Esophagus (tissue), 2 donors: ENCODE results near the gene VEGFB. TPM values are rescaled to one million over a fixed set of nuclear protein-coding genes. Genes with fewer than 3 reads are reported as not detected.

Source experiments
- H3K27ac ChIP-seq, 2 donors: one replicate each; pipeline ENCODE4 v1.5.1; 2013; ENCODE audit warnings: low read depth in 2 of 2, mild to moderate bottlenecking in 2 of 2, inconsistent platforms in 1 of 2, low read length in 1 of 2, moderate library complexity in 1 of 2
- H3K27me3 ChIP-seq, 2 donors: one replicate each; pipeline ENCODE4 v1.6.1; 2013; ENCODE audit warnings: low read length in 2 of 2, control low read depth in 1 of 2, mild to moderate bottlenecking in 1 of 2; ENCODE audit not compliant: insufficient read depth in 2 of 2, control insufficient read depth in 1 of 2
- H3K36me3 ChIP-seq, 2 donors: one replicate each; pipeline ENCODE4 v1.6.1; 2013; ENCODE audit warnings: low read length in 1 of 2; ENCODE audit not compliant: control insufficient read depth in 2 of 2, insufficient read depth in 2 of 2
- H3K4me1 ChIP-seq, 2 donors: one replicate each; pipeline ENCODE4 v1.6.1; 2013; ENCODE audit warnings: low read length in 1 of 2; ENCODE audit not compliant: control insufficient read depth in 2 of 2, insufficient read depth in 2 of 2
- H3K4me3 ChIP-seq, 2 donors: one replicate each; pipeline ENCODE4 v1.5.1; 2013; ENCODE audit warnings: low read length in 2 of 2, mild to moderate bottlenecking in 2 of 2, low read depth in 1 of 2, moderate library complexity in 1 of 2
- H3K9me3 ChIP-seq, 2 donors: one replicate each; pipeline ENCODE4 v1.6.1; 2013; ENCODE audit warnings: mild to moderate bottlenecking in 2 of 2, low read depth in 1 of 2, low read length in 1 of 2, moderate library complexity in 1 of 2; ENCODE audit not compliant: control insufficient read depth in 2 of 2, insufficient read depth in 1 of 2
- WGBS, 2 donors: extraction: QIAGEN DNeasy Blood & Tissue Kit; methylation state at CpG; one replicate each; pipeline ENCODE4 v1.1.7; 2013; 5-methylcytosine and 5-hydroxymethylcytosine counted together
- polyA plus RNA-seq, 2 donors: library from polyadenylated mRNA; stranded (reverse); fragments of 200-250 nt; gene quantifications; one replicate each; pipeline ENCODE4 v1.2.3, GENCODE V29; 2013
- donor health status: healthy with polysubstance abuse.
- donor health status: Bipolar disorder and iron deficiency.

The VEGFB gene
- polyA plus RNA-seq, 2 donors, result 34.6 to 48.1 TPM

DNA sequence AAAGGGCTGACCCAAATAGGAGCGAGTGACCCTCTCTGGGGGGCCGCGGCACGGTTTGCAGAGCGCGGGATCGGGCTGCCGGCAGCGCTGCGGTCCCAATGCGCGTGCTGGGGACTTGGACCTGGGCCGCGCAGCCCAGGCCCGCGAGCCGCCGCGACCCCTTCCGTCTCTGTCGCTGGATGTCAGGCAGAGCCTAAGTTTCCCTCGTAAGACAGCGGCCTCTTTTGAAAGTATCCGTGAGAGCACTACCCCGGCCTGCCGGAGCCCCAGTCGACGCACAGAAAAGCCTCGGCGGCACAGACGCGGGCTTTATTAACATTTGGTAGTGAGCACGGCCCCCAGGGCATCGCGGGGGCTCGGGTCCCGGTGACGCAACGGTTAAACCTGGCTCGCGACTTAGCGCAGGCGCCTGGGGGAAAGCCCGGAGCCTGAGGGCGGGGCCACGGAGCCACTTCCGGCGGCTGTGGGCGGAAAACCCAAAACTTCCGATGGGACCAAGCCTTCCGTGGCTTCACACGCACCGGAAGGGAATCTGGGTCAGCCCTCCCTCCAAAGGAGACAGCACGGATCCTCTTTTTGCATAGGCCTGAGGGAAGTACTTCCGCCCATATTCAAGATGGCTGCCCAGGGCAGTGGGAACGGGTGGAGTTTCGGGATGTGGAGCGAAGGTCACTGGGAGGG, 35.3 kb downstream of the VEGFB start:
- H3K27me3 ChIP-seq, result no peaks in the 10 kb centered on the region
- H3K27ac ChIP-seq, result peak overlapping the region; percentile 96
- WGBS, 2 donors, result 0% methylated on average over 52 to 58 of the region's 58 CpGs
- H3K36me3 ChIP-seq, result peaks cover 0 to 20% of the 10 kb centered on the region in 2 donors
- H3K4me1 ChIP-seq, result peaks cover 4 to 20% of the 10 kb centered on the region in 2 donors
- H3K4me3 ChIP-seq, result peak overlapping the region; percentile 57 to 58
- no peaks in the 10 kb centered on the region for H3K9me3 ChIP-seq

DNA sequence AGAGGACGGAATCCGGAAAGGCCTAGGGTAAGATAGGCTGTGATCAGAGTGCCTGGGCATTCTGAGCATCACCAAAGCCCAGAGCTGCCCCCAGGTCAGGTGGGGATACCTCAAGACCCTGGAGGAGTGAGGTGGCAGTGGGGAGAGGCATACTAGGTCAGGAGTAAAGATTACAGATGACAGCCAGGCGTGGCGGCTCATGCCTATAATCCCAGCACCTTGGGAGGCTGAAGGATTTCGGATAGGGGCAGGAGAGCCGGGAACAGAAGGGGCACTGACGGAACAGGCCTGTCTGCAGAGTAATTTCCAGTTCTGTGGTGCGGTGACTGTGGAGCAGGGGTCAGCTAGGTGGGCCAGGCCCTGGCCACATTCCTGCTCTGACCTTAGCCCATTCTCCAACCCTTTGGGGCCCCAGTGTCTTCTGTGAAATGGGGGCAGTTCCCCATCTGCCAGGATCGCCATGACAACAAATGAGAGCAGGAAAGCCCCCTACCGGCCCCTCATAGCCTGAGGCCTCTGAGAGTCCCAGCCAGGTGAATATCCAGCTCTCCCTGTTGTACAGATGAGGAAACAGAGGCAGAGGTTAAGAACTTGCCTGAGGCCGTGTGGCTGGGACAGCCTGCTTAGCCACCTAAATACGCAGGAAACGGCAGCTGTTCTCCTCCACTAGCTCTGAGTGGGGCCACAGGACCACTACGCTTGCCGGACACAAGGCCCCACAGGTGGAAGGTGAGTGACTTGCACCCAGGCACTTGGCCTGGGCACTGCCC, 40.8 kb downstream of the VEGFB start:
- H3K27ac ChIP-seq, result peak overlapping the region; percentile 48 to 85
- H3K36me3 ChIP-seq, result peaks cover 0 to 13% of the 10 kb centered on the region in 2 donors
- peaks cover 0 to 9% of the 10 kb centered on the region in 2 donors for H3K4me1 ChIP-seq
- H3K9me3 ChIP-seq, result no peaks in the 10 kb centered on the region
- H3K4me3 ChIP-seq, result no peak overlapping the region
- no peaks in the 10 kb centered on the region for H3K27me3 ChIP-seq
- 90 to 91% methylated on average over 15 of the region's 15 CpGs for WGBS, 2 donors

DNA sequence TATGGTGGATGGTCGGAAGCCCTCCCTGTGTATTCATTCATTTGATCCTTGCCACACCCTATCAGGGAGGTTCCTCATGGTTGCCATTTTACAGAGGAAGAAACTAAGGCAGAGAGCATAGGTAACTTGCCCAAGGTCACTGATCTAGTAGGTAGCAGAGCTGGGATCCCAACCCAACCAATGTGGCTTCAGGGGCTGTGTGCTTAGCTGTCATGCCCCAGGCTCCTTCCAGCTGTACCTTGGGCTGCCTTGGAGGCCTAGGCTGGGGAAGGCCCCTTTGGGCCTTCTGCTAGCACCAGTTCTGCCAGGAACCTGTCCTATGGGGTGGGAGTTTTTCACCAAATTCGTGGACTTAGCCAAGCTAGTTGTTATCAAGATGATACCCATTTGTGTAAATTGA, 41.5 kb downstream of the VEGFB start:
- 66 to 80% methylated on average over 2 of the region's 2 CpGs for WGBS, 2 donors
- Histone ChIP-seq H3K27ac (peak overlapping the region; percentile 48 to 85), H3K4me3 (no peak overlapping the region), H3K4me1 (peaks cover 0 to 9% of the 10 kb centered on the region in 2 donors), H3K36me3 (peaks cover 0 to 13% of the 10 kb centered on the region in 2 donors), H3K27me3 (no peaks in the 10 kb centered on the region), H3K9me3 (no peaks in the 10 kb centered on the region)

DNA sequence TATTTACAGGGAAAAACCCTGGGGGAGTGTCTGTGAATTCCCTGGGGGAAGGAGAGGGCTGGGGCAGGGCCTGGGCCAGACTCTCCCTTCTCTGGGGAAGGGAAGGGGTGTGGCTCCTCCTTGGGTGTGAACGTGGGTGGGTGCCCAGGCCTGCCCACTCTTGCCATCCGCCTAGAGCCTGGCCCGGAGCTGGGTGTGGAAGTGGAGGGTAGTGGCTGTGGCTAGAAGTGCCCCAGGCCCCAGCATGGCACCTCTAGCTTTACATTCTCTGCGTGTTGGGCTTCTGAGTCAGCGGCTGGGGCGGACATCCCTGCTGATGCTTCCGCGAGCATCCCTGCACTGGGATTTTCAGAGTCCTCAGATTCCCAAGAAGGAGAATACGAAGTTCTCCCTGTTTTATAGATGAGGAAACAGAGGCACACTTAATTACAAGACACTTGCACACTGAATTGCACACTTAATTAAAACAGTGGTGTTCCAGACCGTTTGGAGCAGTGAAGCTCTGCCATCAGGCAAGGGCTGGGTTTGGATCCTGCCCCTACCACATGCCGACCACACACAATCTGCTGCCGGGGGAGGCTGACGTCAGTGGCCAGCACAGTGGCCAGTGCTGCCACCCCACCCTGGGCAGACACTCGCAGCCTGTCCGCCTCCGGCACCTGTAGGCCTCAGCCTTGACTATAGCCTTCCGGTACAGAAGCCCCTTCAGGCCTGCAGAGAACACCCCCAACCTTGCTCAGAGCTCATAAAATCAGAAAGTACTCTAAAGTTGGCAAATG, 42.5 kb downstream of the VEGFB start:
- Histone ChIP-seq H3K9me3 (no peaks in the 10 kb centered on the region), H3K27ac (peak overlapping the region; percentile 50 to 52), H3K4me3 (no peak overlapping the region), H3K36me3 (peaks cover 0 to 14% of the 10 kb centered on the region in 2 donors), H3K4me1 (peaks cover 0 to 9% of the 10 kb centered on the region in 2 donors), H3K27me3 (no peaks in the 10 kb centered on the region)
- 58 to 68% methylated on average over 17 of the region's 17 CpGs for WGBS, 2 donors

DNA sequence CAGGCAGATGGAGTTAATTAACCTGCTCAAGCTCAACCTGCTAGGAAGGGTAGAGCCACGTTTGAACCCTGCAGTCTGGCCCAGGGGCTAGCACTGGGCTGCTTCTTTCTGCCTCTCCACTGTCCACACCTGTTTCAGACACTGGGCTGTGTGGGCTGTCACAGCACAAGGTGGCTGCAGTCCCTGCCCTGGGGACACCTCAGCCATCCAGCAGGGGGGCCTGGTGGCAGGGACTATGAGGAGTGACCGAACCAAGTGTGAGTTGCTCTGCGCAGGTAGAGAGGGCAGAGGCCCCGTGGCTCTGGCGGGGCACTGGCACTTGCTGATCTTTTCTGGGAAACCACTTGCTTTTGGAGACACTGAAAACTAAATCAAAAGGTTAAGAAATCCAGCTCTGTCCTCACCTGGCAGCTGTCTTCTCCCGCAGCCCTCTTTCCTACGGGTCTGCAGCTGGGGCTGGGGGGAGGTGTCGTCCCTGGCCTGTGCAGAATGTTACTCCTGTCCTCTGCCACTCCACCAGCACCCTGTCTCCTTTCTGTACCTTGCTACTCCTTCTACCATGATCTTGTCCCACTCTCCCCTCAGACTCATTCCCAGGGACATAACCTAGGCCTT, 44.3 kb downstream of the VEGFB start:
- Histone ChIP-seq H3K36me3 (peaks cover 0 to 17% of the 10 kb centered on the region in 2 donors), H3K9me3 (no peaks in the 10 kb centered on the region), H3K4me3 (no peak overlapping the region), H3K4me1 (peaks cover 0 to 17% of the 10 kb centered on the region in 2 donors), H3K27ac (no peak overlapping the region), H3K27me3 (no peaks in the 10 kb centered on the region)
- WGBS, 2 donors, result 85 to 88% methylated on average over 8 of the region's 8 CpGs

DNA sequence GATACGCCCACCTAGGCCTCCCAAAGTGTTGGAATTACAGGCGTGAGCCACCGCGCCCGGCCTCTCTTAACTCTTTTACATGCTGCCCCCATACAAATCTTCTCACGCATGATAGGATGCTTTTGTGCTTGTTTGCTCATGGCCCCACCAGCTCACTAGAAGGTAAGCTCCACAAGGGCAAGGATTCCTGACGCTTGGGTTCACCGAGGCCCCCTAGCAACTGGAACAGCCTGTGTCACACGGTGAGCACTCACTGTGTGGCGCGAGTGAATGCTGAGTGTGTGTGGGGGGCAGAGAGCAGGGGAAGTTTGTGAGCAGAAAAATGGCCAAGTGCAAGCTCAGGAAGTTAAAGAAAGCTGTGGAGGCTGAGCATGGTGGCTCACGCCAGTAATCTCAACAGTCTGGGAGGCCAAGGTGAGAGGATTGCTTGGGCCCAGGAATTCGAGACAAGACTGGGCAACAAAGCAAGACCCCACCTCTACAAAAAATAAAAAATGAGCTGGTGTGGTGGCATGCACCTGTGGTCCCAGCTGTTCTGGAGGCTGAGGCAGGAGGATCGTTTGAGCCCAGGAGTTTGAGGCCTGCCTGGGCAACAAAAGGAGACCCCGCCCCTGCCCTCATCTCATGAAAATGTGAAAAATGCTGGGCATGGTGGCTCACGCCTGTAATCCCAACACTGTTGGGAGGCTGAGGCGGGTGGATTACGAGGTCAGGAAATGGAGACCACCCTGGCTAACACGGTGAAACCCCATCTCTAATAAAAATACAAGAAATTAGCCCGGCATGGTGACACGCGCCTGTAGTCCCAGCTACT, 47.8 kb downstream of the VEGFB start:
- H3K36me3 ChIP-seq, result peaks cover 0 to 10% of the 10 kb centered on the region in 2 donors
- peaks cover 6 to 24% of the 10 kb centered on the region in 2 donors for H3K4me1 ChIP-seq
- H3K27me3 ChIP-seq, result no peaks in the 10 kb centered on the region
- H3K4me3 ChIP-seq, result no peak overlapping the region
- 94 to 95% methylated on average over 22 of the region's 22 CpGs for WGBS, 2 donors
- no peaks in the 10 kb centered on the region for H3K9me3 ChIP-seq
- H3K27ac ChIP-seq, result no peak overlapping the region

DNA sequence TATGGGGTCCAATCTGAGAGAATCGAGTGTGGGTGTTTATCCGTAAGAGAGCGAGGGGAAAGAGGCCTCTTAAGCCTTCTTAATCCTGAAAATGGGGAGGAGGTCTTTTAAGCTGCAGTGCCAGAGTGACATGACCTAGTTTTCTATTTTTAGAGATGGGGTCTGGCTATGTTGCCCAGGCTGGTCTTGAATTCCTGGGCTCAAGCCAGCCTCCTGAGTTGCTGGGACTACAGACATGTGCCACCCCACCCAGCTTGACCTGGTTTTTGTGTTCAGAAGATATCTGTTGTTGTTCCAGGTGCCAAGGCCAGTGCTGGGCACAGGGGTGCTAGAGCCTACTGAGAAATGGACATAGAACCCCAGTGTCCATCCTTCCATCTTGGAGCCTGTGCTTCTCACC, 48.7 kb downstream of the VEGFB start:
- H3K27me3 ChIP-seq, result no peaks in the 10 kb centered on the region
- peaks cover 6 to 24% of the 10 kb centered on the region in 2 donors for H3K4me1 ChIP-seq
- H3K36me3 ChIP-seq, result peaks cover 0 to 10% of the 10 kb centered on the region in 2 donors
- WGBS, 2 donors, result 82 to 83% methylated on average over 3 of the region's 3 CpGs
- H3K4me3 ChIP-seq, result peak overlapping the region in 1 of 2 donors; percentile 24
- H3K27ac ChIP-seq, result peak overlapping the region in 1 of 2 donors; percentile 72
- no peaks in the 10 kb centered on the region for H3K9me3 ChIP-seq

DNA sequence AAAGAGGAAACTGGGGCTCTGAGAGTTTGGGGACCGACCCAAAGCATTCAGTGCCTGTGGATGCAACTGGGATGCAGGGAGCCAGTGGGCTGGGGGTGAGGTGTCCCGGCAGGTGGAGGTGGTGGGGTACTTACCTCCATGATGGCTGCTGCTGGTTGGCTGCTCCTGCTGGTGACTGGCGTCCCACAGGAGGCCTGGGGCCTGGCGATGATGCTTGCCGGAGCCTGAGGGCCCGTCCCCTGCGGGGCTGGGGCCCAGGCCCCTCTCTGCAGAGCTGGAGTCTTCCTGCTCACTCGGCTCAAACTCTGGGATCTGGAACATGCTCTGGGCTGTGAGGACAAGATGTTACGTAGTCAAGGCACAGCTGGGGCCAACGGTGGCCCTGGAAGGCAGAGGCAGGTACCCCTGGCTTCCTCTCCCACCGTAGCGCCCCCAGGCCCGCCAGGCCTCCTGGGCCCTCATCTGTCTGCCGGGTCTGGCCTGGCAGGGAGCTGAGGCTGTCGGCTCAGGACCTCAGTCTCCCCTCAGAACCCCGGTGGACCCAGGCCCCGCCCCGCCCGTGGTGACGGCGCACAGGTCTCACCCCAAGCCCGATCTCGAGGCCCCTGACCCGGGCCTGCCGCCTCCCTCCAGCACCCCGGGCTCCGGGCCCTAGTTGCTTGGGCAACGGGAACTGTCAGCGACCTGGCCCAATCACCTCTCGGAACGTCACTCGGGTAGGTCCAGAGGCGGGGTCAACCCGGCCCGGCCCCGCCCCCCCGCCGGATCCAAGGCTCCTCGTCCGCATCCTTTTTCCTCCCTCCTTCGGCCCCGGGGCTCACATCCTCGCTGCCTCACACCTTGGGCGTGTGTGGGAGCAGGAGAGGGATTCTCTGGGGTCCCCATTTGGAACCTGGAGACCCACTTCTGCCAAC, 49.9 kb downstream of the VEGFB start, which contains the start of gene BAD:
BAD (minus strand) TSS at position 618 of the 914 bp plus-strand sequence; CDS start at position 321, 297 bp downstream.
- Histone ChIP-seq H3K4me3 (peak within 1 kb of the TSS; percentile 63 to 74), H3K27me3 (no peaks in the 10 kb centered on the region), H3K9me3 (no peaks in the 10 kb centered on the region), H3K4me1 (peaks cover 6 to 24% of the 10 kb centered on the region in 2 donors), H3K36me3 (peaks cover 0 to 5% of the 10 kb centered on the region in 2 donors), H3K27ac (peak within 1 kb of the TSS; percentile 95 to 97)
- 2% methylated on average over 38 to 44 of the region's 44 CpGs for WGBS, 2 donors
